Retinal pigment epithelial cell (primary cell): Measurements from ENCODE around the gene DLGAP5.

Experiments
- DNase-seq: peaks from one replicate; pipeline ENCODE4 v3.0.0-alpha.2; 2010; ENCODE audit warnings: low read depth
- H3K4me3 ChIP-seq: 2 replicates; pipeline ENCODE4 v1.5.1; 2011; ENCODE audit warnings: mild to moderate bottlenecking, low read length, control low read depth, moderate library complexity
- TF ChIP-seq, protein P1 (sequence below): conservative IDR thresholded peaks from 2 replicates; pipeline ENCODE4 v1.5.1; 2011; ENCODE audit warnings: low read depth, low read length, control low read depth, inconsistent platforms

DLGAP5 gene

DNA sequence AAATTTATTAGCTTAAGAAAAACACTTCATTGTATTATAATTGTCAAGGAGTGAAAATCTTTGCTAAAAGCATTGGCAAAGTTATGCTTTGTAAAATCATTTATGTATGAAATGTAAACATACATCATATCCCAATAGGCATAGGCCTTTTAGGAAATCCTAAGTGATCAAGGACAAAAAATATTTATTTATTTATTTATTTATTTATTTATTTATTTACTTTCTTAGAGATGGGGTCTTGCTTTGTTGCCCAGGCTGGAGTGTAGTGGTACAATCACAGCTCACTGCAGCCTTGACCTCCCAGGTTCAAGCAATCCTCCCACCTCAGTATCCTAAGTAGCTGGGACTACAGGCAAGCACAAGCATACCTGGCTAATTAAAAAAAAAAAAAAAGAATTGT, 32.0 kb upstream of the DLGAP5 start:
- DNase-seq = no peak
- TF ChIP-seq, protein P1, sequence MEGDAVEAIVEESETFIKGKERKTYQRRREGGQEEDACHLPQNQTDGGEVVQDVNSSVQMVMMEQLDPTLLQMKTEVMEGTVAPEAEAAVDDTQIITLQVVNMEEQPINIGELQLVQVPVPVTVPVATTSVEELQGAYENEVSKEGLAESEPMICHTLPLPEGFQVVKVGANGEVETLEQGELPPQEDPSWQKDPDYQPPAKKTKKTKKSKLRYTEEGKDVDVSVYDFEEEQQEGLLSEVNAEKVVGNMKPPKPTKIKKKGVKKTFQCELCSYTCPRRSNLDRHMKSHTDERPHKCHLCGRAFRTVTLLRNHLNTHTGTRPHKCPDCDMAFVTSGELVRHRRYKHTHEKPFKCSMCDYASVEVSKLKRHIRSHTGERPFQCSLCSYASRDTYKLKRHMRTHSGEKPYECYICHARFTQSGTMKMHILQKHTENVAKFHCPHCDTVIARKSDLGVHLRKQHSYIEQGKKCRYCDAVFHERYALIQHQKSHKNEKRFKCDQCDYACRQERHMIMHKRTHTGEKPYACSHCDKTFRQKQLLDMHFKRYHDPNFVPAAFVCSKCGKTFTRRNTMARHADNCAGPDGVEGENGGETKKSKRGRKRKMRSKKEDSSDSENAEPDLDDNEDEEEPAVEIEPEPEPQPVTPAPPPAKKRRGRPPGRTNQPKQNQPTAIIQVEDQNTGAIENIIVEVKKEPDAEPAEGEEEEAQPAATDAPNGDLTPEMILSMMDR = no peak
- H3K4me3 ChIP-seq = no peak overlapping the region

DNA sequence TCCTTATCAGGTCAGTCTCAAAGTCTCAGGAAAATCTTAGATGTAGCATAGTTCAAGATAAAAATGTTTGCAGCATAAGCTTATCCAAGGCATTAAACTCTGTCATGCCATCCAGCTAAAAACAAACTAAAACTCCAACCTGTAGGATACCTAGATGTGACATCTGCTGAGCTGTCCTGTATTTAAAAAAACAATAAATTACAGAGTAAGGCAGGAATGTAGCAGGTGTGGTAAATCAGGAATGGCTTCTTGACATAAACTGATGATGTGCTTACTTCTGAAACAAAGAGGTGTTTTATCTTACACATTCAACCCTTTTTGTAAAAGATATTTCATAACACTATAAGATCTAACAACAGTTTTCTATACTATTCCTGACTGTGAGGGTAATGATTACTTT, 30.6 kb upstream of the DLGAP5 start:
- H3K4me3 ChIP-seq = no peak overlapping the region
- TF ChIP-seq, protein P1 = no peak
- DNase-seq = no peak

DNA sequence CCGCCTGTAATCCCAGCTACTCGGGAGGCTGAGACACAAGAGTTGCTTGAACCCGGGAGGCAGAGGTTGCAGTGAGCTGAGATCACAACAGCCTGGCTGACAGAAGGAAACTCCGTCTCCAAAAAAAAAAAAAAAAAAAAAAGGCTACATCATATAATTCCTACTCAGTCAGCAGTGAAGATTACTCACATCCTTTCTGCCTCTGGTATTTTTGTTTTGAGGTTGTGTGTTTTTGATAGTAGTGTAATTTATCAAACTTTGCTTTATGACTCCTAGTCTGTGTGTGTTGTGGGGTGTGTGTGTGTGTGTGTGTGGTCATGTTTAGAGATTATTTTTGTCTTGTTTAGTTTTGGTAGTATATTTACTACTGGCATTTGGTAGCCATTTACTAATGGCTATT, 29.8 kb upstream of the DLGAP5 start:
- DNase-seq = no peak
- H3K4me3 ChIP-seq = no peak overlapping the region
- TF ChIP-seq, protein P1 = no peak

DNA sequence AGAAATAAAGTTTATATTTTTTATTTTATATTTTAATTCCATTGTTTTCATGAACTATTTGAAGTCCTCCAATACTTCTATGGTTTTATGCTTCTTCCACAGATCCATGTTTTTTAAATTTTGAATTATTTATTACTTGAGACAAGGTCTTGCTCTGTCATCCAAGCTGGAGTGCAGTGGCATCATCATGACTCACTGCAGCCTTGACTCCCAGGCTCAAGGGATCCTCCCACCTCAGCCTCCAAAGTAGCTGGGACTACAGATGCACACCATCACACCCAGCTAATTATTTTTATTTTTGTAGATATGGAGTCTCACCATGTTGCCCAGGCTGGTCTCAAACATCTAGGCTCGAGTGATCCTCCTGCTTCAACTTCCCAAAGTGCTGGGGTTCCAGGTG, 28.8 kb upstream of the DLGAP5 start:
- TF ChIP-seq, protein P1 = no peak
- H3K4me3 ChIP-seq = no peak overlapping the region
- no peak for DNase-seq

DNA sequence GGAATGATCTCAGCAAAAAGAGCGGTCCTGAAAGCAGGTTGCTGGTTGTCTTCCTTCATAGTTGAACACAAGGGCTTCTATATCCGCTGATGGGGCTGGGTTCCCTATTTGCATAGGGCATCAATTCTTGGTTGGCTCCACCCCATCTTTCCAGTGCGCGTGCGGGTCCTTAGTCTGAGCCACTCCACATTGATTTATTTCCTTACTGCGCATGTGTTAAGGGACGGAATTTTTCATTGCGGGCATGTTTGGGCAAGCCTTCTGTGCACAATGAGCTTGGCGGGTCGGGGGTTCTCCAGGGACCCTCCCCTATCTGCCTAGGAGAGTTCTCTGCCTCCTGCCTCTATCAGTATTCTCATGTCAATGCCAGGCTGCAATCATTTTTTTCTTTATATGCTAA, 21.2 kb upstream of the DLGAP5 start:
- DNase-seq = no peak

DNA sequence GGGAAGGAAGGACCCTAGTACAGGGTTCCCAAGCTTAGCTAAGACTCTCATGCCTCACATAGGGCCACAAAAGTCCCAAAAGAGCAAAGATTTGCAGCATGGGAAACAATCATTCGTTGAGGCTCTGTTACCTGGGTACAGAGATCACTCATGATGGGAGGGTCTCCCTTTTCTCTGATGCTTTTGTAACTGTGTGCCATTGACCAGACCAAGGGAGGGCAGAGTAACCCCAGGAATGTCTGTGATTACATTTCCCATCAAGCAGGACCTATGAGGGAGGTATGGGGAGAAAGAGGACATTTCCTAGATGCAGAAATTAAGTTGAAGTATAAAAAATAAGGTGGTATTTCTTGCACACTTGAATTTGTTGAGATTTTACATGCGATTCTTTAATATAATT, 16.4 kb upstream of the DLGAP5 start:
- no peak for DNase-seq
- TF ChIP-seq, protein P1 = no peak

More for the DNA sequence above, 21.2 kb upstream of the DLGAP5 start:
- H3K4me3 ChIP-seq = no peak overlapping the region
- TF ChIP-seq, protein P1 = no peak

DNA sequence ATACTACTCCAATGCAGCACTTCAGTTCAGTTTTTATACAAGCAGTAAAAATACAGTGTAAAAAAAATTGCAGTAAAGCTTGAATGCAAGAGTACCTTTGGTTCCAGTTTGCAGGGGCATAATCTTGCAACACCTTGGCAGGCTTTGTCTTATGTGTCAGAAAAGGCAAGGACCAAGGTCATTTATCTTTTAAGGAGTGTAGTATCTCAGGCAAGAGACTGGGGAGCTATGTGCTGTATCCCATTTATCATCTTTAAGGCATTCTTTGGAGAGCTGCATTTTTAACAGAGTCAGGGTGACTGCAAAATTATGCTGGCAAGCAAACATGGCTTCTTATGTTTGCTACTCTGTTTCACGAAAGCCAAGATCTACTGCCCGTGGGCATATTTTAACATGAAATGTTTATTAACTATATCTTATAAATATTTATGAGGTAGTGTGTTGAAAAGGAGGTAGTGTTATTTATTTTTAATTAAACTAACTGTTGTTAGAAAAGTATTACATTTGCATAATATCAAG, 14.8 kb upstream of the DLGAP5 start:
- no peak for DNase-seq
- TF ChIP-seq, protein P1 = no peak
- no peak overlapping the region for H3K4me3 ChIP-seq

More for the DNA sequence above, 16.4 kb upstream of the DLGAP5 start:
- no peak overlapping the region for H3K4me3 ChIP-seq
